Activated naive CD8-positive, alpha-beta T cell treated with anti-CD3 and anti-CD28 coated beads, Interleukin-2, amount 10 ng/mL, durations not matched to agents 7 days and 5 days (primary cell): ENCODE results near the gene CRADD. TPM values are rescaled to one million over a fixed set of nuclear protein-coding genes. Genes with fewer than 3 reads are reported as not detected.
"Not testable (repeated sequence)": the region's sequence is repeated elsewhere in the genome, so short reads cannot be mapped to it uniquely, and the experiment has no call there.

Experiments
- ATAC-seq: fragments of 150-1000 bp; cut with Tn5 transposase; one replicate; pipeline ENCODE4 v1.10.0; 2021; ENCODE audit warnings: low read depth, moderate library complexity
- POLR2A ChIA-PET: fragments of 350-600 bp; sonication (Branson Sonifier 250); formaldehyde crosslinking; loops from one replicate; lab custom pipeline; 2021; ENCODE audit warnings: antibody characterized with exemption; lab: Charles Lee
- DNase-seq: peaks from one replicate; pipeline ENCODE4 v3.0.0; 2021
- H3K27ac Mint-ChIP-seq: one replicate; pipeline ENCODE4 v1.8.0; 2022; ENCODE audit warnings: mild to moderate bottlenecking, mixed read lengths
- H3K27me3 Mint-ChIP-seq: one replicate; pipeline ENCODE4 v1.8.0; 2022; ENCODE audit warnings: mild to moderate bottlenecking, moderate library complexity, mixed read lengths
- H3K36me3 Mint-ChIP-seq: one replicate; pipeline ENCODE4 v1.8.0; 2021; ENCODE audit warnings: mild to moderate bottlenecking, mixed read lengths
- H3K4me1 Mint-ChIP-seq: one replicate; pipeline ENCODE4 v1.8.0; 2021; ENCODE audit warnings: mixed read lengths
- H3K4me3 Mint-ChIP-seq: one replicate; pipeline ENCODE4 v1.8.0; 2022; ENCODE audit warnings: mild to moderate bottlenecking, moderate library complexity, mixed read lengths
- H3K9me3 Mint-ChIP-seq: one replicate; pipeline ENCODE4 v1.8.0; 2021; ENCODE audit warnings: mixed read lengths
- total RNA-seq, 2 experiments: library from RNA; stranded (reverse); gene quantifications; one replicate each; pipeline ENCODE4 v1.2.3, GENCODE V29; 2021

The CRADD gene
- total RNA-seq, 2 experiments from 2014 or later = 11.3 to 11.5 TPM

- H3K4me1 Mint-ChIP-seq = peaks cover 10% of the 10 kb centered on the region
- ATAC-seq = no peak
- POLR2A ChIA-PET = no interaction called here
- no peaks in the 10 kb centered on the region for H3K27me3 Mint-ChIP-seq
- no peak overlapping the region for H3K4me3 Mint-ChIP-seq
- no peak for DNase-seq
- no peaks in the 10 kb centered on the region for H3K9me3 Mint-ChIP-seq
- H3K36me3 Mint-ChIP-seq = no peaks in the 10 kb centered on the region
- no peak overlapping the region for H3K27ac Mint-ChIP-seq
Measured at GRCh38 chr12:93794738-93795137, 117.6 kb downstream of the CRADD start.

- no peaks in the 10 kb centered on the region for H3K9me3 Mint-ChIP-seq
- no peaks in the 10 kb centered on the region for H3K27me3 Mint-ChIP-seq
- DNase-seq (no peak), ATAC-seq (no peak)
- peaks cover 6% of the 10 kb centered on the region for H3K4me1 Mint-ChIP-seq
- POLR2A ChIA-PET = no interaction called here
- H3K4me3 Mint-ChIP-seq = no peak overlapping the region
- no peaks in the 10 kb centered on the region for H3K36me3 Mint-ChIP-seq
- H3K27ac Mint-ChIP-seq = no peak overlapping the region
Measured at GRCh38 chr12:93795352-93795751, 118.2 kb downstream of the CRADD start.

GRCh38 chr12:93796729-93797128, 119.6 kb downstream of the CRADD start:
- H3K27me3 Mint-ChIP-seq = no peaks in the 10 kb centered on the region
- H3K4me3 Mint-ChIP-seq = no peak overlapping the region
- peaks cover 4% of the 10 kb centered on the region for H3K4me1 Mint-ChIP-seq
- ATAC-seq = no peak
- no peak overlapping the region for H3K27ac Mint-ChIP-seq
- H3K9me3 Mint-ChIP-seq = no peaks in the 10 kb centered on the region
- POLR2A ChIA-PET = no interaction called here
- H3K36me3 Mint-ChIP-seq = peaks cover 3% of the 10 kb centered on the region
- no peak for DNase-seq

GRCh38 chr12:93798279-93799151, 121.3 kb downstream of the CRADD start:
- no peak for ATAC-seq
- POLR2A ChIA-PET = no interaction called here
- peaks cover 12% of the 10 kb centered on the region for H3K4me1 Mint-ChIP-seq

GRCh38 chr12:93801666-93802065, 124.5 kb downstream of the CRADD start:
- H3K27ac Mint-ChIP-seq, DNase-seq, H3K9me3 Mint-ChIP-seq, H3K27me3 Mint-ChIP-seq, H3K4me3 Mint-ChIP-seq, ATAC-seq, POLR2A ChIA-PET, H3K36me3 Mint-ChIP-seq: not testable (repeated sequence)
- peaks cover 17% of the 10 kb centered on the region for H3K4me1 Mint-ChIP-seq

More at GRCh38 chr12:93798279-93799151, 121.3 kb downstream of the CRADD start:
- H3K4me3 Mint-ChIP-seq = no peak overlapping the region
- no peaks in the 10 kb centered on the region for H3K27me3 Mint-ChIP-seq
- H3K9me3 Mint-ChIP-seq = no peaks in the 10 kb centered on the region
- H3K36me3 Mint-ChIP-seq = peaks cover 5% of the 10 kb centered on the region
- H3K27ac Mint-ChIP-seq = no peak overlapping the region
- DNase-seq = no peak

GRCh38 chr12:93802293-93802692, 125.1 kb downstream of the CRADD start:
- peaks cover 6% of the 10 kb centered on the region for H3K36me3 Mint-ChIP-seq
- DNase-seq (no peak), ATAC-seq (no peak)
- peaks cover 17% of the 10 kb centered on the region for H3K4me1 Mint-ChIP-seq
- POLR2A ChIA-PET = interaction anchor here (0.9 kb wide), 1 partner anchor 51 kb away, joined by 4 read pairs; no protein-coding TSS in a partner anchor
- H3K9me3 Mint-ChIP-seq = no peaks in the 10 kb centered on the region
- H3K4me3 Mint-ChIP-seq = no peak overlapping the region
- H3K27me3 Mint-ChIP-seq = no peaks in the 10 kb centered on the region
- H3K27ac Mint-ChIP-seq = no peak overlapping the region

- no peaks in the 10 kb centered on the region for H3K9me3 Mint-ChIP-seq
- H3K27me3 Mint-ChIP-seq = no peaks in the 10 kb centered on the region
- POLR2A ChIA-PET = interaction anchor here (0.9 kb wide), 1 partner anchor 51 kb away, joined by 4 read pairs; no protein-coding TSS in a partner anchor
- H3K36me3 Mint-ChIP-seq = peaks cover 6% of the 10 kb centered on the region
- H3K4me1 Mint-ChIP-seq = peaks cover 17% of the 10 kb centered on the region
- ATAC-seq (no peak), DNase-seq (no peak)
- H3K4me3 Mint-ChIP-seq = peak overlapping the region; percentile 6
- H3K27ac Mint-ChIP-seq = no peak overlapping the region
Measured at GRCh38 chr12:93802698-93803423, 125.7 kb downstream of the CRADD start.

GRCh38 chr12:93803424-93803807, 126.2 kb downstream of the CRADD start:
- H3K27ac Mint-ChIP-seq = no peak overlapping the region
- no peak for ATAC-seq
- POLR2A ChIA-PET = no interaction called here
- peaks cover 13% of the 10 kb centered on the region for H3K4me1 Mint-ChIP-seq
- DNase-seq = no peak
- H3K36me3 Mint-ChIP-seq = peaks cover 8% of the 10 kb centered on the region
- H3K4me3 Mint-ChIP-seq = peak overlapping the region; percentile 8
- H3K27me3 Mint-ChIP-seq = no peaks in the 10 kb centered on the region
- H3K9me3 Mint-ChIP-seq = no peaks in the 10 kb centered on the region

GRCh38 chr12:93804392-93805179, 127.4 kb downstream of the CRADD start:
- no peak overlapping the region for H3K27ac Mint-ChIP-seq
- POLR2A ChIA-PET = no interaction called here
- no peak for DNase-seq
- H3K4me3 Mint-ChIP-seq = no peak overlapping the region
- H3K4me1 Mint-ChIP-seq = peaks cover 13% of the 10 kb centered on the region
- H3K9me3 Mint-ChIP-seq = peaks cover 2% of the 10 kb centered on the region
- no peaks in the 10 kb centered on the region for H3K27me3 Mint-ChIP-seq
- peaks cover 8% of the 10 kb centered on the region for H3K36me3 Mint-ChIP-seq
- no peak for ATAC-seq

- Mint-ChIP-seq H3K27me3 (no peaks in the 10 kb centered on the region), H3K4me1 (peaks cover 13% of the 10 kb centered on the region), H3K4me3 (no peak overlapping the region), H3K36me3 (peaks cover 5% of the 10 kb centered on the region), H3K27ac (no peak overlapping the region), H3K9me3 (peaks cover 2% of the 10 kb centered on the region)
- POLR2A ChIA-PET = no interaction called here
- DNase-seq = no peak
- no peak for ATAC-seq
Measured at GRCh38 chr12:93805736-93806141, 128.6 kb downstream of the CRADD start.

GRCh38 chr12:93807354-93807753, 130.2 kb downstream of the CRADD start:
- DNase-seq (no peak), ATAC-seq (no peak)
- no peak overlapping the region for H3K4me3 Mint-ChIP-seq
- peaks cover 4% of the 10 kb centered on the region for H3K36me3 Mint-ChIP-seq
- peaks cover 2% of the 10 kb centered on the region for H3K9me3 Mint-ChIP-seq
- no peaks in the 10 kb centered on the region for H3K27me3 Mint-ChIP-seq
- POLR2A ChIA-PET = no interaction called here
- H3K4me1 Mint-ChIP-seq = peaks cover 14% of the 10 kb centered on the region
- no peak overlapping the region for H3K27ac Mint-ChIP-seq

- POLR2A ChIA-PET = no interaction called here
- Mint-ChIP-seq H3K27me3 (no peaks in the 10 kb centered on the region), H3K4me3 (no peak overlapping the region), H3K36me3 (peaks cover 4% of the 10 kb centered on the region), H3K27ac (no peak overlapping the region), H3K4me1 (peaks cover 10% of the 10 kb centered on the region), H3K9me3 (peaks cover 2% of the 10 kb centered on the region)
- DNase-seq (no peak), ATAC-seq (no peak)
Measured at GRCh38 chr12:93808169-93808899, 131.2 kb downstream of the CRADD start.
